WTC11 (cell line): Measurements from ENCODE around the gene NPTX1.

Experiments
- CREM ChIP-seq: sonication (generic); formaldehyde crosslinking; IDR thresholded peaks from 2 replicates; pipeline ENCODE4 v1.8.1; 2022; ENCODE audit warnings: mild to moderate bottlenecking, missing genetic modification reagents, moderate library complexity
- ESRRA ChIP-seq: sonication (generic); formaldehyde crosslinking; IDR thresholded peaks from 2 replicates; pipeline ENCODE4 v1.8.1; 2022; ENCODE audit warnings: mild to moderate bottlenecking, missing genetic modification reagents, borderline replicate concordance
- FOXJ3 ChIP-seq: sonication (generic); formaldehyde crosslinking; IDR thresholded peaks from 2 replicates; pipeline ENCODE4 v1.9.0; 2021; ENCODE audit warnings: missing genetic modification reagents, mild to moderate bottlenecking, borderline replicate concordance
- FOXP1 ChIP-seq: sonication (generic); formaldehyde crosslinking; IDR thresholded peaks from 2 replicates; pipeline ENCODE4 v1.8.0; 2022; ENCODE audit warnings: missing genetic modification reagents, mild to moderate bottlenecking, moderate library complexity, borderline replicate concordance
- MAX ChIP-seq: sonication (generic); formaldehyde crosslinking; IDR thresholded peaks from 2 replicates; pipeline ENCODE4 v1.8.0; 2022; ENCODE audit warnings: mild to moderate bottlenecking, missing genetic modification reagents
- MXD4 ChIP-seq: fragments of 250-450 bp; sonication (Bioruptor Pico); IDR thresholded peaks from 2 replicates; pipeline ENCODE4 v1.8.0; 2021; ENCODE audit warnings: mild to moderate bottlenecking, moderate library complexity, borderline replicate concordance
- SP1 ChIP-seq: sonication (generic); formaldehyde crosslinking; conservative IDR thresholded peaks from 2 replicates; pipeline ENCODE4 v1.8.1; 2022; ENCODE audit warnings: missing genetic modification reagents
- TCF7 ChIP-seq: sonication (generic); formaldehyde crosslinking; IDR thresholded peaks from 2 replicates; pipeline ENCODE4 v1.8.0; 2022; ENCODE audit warnings: mild to moderate bottlenecking, low read depth, missing genetic modification reagents, moderate library complexity
- ZBTB43 ChIP-seq: sonication (generic); formaldehyde crosslinking; IDR thresholded peaks from 2 replicates; pipeline ENCODE4 v1.8.1; 2023; ENCODE audit warnings: mild to moderate bottlenecking, missing genetic modification reagents
- ZNF671 ChIP-seq: fragments of 250-450 bp; sonication (Bioruptor Pico); IDR thresholded peaks from 2 replicates; pipeline ENCODE4 v1.8.0; 2021; ENCODE audit warnings: mild to moderate bottlenecking
- TF ChIP-seq, protein P1 (sequence below): fragments of 200-600 bp; IDR thresholded peaks from 2 replicates; pipeline ENCODE4 v1.8.0; 2022; ENCODE audit warnings: antibody characterized with exemption
- TF ChIP-seq, protein P2 (sequence below): sonication (generic); formaldehyde crosslinking; IDR thresholded peaks from 2 replicates; pipeline ENCODE4 v1.8.1; 2022; ENCODE audit warnings: low read depth, missing genetic modification reagents, borderline replicate concordance
- TF ChIP-seq, protein P3 (sequence below): sonication (generic); formaldehyde crosslinking; conservative IDR thresholded peaks from 2 replicates; pipeline ENCODE4 v1.8.1; 2022; ENCODE audit warnings: mild to moderate bottlenecking, missing genetic modification reagents

DNA sequence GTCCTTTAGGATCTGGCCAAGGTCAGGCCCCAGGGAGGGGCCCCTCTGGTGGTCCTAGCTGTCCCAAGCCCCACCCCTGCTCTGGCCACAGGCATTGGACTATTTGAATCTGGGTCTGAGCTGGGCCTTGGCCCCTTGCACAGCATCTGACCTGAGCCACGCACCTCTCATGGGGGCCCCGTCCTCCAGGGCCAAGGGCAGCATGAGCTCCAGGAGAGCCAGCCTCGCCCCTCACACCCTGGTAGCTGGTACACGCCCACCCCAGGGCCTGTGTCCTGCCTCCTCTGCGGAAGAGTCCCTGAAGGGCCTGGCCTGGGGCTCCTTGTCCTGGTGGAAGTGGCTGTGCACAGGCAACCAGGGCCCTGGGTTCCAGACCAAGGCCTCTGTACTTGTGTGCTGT lies 37.6 kb downstream of the NPTX1 start:
- TF ChIP-seq, protein P1, sequence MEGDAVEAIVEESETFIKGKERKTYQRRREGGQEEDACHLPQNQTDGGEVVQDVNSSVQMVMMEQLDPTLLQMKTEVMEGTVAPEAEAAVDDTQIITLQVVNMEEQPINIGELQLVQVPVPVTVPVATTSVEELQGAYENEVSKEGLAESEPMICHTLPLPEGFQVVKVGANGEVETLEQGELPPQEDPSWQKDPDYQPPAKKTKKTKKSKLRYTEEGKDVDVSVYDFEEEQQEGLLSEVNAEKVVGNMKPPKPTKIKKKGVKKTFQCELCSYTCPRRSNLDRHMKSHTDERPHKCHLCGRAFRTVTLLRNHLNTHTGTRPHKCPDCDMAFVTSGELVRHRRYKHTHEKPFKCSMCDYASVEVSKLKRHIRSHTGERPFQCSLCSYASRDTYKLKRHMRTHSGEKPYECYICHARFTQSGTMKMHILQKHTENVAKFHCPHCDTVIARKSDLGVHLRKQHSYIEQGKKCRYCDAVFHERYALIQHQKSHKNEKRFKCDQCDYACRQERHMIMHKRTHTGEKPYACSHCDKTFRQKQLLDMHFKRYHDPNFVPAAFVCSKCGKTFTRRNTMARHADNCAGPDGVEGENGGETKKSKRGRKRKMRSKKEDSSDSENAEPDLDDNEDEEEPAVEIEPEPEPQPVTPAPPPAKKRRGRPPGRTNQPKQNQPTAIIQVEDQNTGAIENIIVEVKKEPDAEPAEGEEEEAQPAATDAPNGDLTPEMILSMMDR = no peak
- no peak for TF ChIP-seq MXD4 (CRISPR knock-in tag)
- no peak for TF ChIP-seq MAX (CRISPR knock-in tag)
- TF ChIP-seq, protein P2, sequence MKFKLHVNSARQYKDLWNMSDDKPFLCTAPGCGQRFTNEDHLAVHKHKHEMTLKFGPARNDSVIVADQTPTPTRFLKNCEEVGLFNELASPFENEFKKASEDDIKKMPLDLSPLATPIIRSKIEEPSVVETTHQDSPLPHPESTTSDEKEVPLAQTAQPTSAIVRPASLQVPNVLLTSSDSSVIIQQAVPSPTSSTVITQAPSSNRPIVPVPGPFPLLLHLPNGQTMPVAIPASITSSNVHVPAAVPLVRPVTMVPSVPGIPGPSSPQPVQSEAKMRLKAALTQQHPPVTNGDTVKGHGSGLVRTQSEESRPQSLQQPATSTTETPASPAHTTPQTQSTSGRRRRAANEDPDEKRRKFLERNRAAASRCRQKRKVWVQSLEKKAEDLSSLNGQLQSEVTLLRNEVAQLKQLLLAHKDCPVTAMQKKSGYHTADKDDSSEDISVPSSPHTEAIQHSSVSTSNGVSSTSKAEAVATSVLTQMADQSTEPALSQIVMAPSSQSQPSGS (CRISPR knock-in tag) = no peak
- no peak for TF ChIP-seq FOXP1 (CRISPR knock-in tag)
- TF ChIP-seq, protein P3, sequence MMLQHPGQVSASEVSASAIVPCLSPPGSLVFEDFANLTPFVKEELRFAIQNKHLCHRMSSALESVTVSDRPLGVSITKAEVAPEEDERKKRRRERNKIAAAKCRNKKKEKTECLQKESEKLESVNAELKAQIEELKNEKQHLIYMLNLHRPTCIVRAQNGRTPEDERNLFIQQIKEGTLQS (CRISPR knock-in tag) = no peak
- no peak for TF ChIP-seq SP1 (CRISPR knock-in tag)
- TF ChIP-seq ZNF671 = no peak
- no peak for TF ChIP-seq ESRRA
- no peak for TF ChIP-seq ZBTB43 (CRISPR knock-in tag)
- no peak for TF ChIP-seq FOXJ3 (CRISPR knock-in tag)
- no peak for TF ChIP-seq TCF7 (CRISPR knock-in tag)
- TF ChIP-seq CREM = no peak
